DND-41 (cell line): ENCODE measurements around the gene RASGRP1.

Experiments
- CTCF ChIP-seq: IDR thresholded peaks from 2 replicates; pipeline ENCODE4 v1.5.1; 2012; ENCODE audit warnings: borderline replicate concordance, low read length, moderate library complexity, mild to moderate bottlenecking; ENCODE audit not compliant: poor library complexity, severe bottlenecking; ENCODE audit errors: extremely low read depth
- EZH2 ChIP-seq: IDR thresholded peaks from 3 replicates; pipeline ENCODE4 v1.6.1; 2012; ENCODE audit warnings: borderline replicate concordance, low read depth, mild to moderate bottlenecking, moderate library complexity, low read length, inconsistent platforms; ENCODE audit not compliant: severe bottlenecking

- no peak for TF ChIP-seq CTCF
- no peak for TF ChIP-seq EZH2
Measured at GRCh38 chr15:38576261-38576660, 11.6 kb upstream of the RASGRP1 start.
